NCI-H510A (cell line): ENCODE results near the gene SPATA9.

Source experiments
- DNase-seq: peaks from one replicate; lab custom pipeline; 2025; lab: John Stamatoyannopoulos, UW

Gene SPATA9

DNA sequence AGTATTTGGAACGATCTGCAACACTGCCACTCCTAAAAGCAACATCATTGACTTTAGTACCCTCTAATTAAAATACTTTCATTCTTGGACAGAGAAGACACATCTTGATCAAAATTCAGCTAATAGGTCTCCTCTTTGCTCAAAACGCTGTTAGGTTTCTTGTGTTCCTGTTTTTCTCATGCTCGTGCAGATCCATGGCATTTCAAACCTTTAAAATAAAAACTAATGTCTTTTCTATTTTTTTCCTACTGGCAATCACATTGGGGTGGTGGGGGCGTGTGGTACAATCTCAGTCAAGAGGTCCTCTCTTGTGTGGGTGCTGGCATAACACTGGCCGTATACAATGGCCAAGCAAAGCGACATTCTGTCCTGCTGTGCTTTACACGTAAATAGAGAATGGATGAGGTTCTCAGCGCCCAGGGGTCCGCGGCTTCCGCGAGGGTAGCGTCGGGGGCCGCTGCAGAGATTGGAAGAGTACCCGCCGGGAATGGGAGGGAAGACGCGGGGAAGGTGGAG is 63.2 kb downstream of the SPATA9 start:
- no peak for DNase-seq

DNA sequence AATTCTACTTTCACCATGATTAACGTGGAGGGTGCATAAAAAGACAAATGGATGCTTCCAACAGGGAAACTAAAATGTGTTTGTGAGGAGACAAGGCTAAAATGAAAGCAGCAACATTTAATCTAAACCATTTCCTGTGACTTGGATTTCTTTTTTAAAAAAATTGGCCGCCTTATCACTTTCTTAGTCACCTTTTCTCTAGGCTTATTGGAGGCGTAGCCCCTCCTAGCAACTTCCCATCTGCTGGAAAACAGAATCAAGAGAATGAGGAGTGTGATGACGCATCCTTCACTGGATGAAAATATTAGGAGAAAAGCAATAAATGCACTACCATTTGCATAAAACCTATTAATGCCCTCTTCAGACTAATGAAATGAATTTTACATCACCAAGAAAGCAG is 63.7 kb downstream of the SPATA9 start:
- DNase-seq = no peak

DNA sequence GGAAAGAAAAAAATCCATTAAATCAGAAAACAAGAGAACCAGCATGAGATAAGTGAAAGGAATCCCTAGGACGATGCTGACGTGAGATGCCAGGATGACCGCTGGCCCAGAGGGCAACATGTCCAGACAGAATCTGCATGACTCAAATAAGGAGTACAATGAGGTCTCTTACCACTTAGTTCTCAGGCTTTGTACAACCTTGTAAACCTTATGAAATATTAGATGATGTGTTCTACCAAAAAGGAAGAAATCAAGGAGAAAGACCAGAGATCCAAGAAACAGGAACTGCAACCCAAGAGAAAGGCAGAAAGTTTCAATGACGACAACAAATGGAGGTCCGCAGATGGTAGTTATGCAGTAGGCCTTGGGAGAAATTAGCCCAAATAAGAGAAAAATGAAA is 65.7 kb downstream of the SPATA9 start:
- DNase-seq = no peak

DNA sequence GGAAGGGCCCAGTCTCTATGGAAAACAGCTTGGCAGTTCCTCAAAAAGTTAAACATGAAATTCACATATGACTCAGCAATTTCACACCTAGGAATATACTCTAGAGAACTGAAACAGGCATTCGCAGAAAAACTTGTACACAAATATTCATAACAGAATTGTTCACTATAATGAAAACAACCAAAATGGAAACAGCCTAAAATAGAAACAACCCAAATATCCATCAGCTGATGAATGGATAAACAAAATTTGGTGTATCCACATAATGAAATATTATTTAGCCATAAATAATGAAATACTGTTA is 67.7 kb downstream of the SPATA9 start:
- DNase-seq = no peak

DNA sequence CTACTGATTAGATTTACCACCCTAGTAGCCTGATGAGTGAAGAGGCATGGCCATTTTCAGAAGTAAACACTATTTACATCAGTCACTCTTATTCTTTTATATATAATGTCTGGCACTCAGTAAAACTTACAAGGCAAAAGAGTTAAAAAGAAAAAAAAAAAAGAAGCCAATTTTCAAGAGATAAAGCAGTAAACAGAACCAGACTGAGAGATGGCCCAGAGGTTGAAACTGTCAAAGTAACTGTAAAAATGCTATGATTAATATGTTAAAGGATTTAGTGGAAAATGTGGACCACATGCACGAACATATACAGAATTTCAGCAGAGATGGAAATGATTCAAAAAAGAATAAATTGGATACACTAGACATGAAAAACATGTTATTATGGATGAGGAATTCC is 69.3 kb downstream of the SPATA9 start:
- DNase-seq = no peak

DNA sequence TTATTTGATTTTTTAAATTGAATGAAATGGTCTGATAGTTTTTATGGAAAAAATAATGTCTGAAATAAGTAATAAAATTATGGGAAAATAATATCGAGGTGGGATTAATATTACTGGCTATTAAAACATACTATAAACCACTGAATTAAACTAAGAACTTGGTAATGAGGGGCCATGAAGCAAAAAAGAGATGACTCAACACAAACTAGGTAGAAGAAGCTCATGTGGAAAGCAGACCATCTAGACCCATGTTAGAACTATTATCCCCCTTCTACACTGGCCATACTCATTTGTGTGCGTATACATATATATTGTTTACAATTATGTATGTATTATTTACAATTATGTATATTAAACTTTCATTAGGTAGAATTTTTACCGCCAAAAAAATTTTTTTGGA is 71.4 kb downstream of the SPATA9 start:
- no peak for DNase-seq

DNA sequence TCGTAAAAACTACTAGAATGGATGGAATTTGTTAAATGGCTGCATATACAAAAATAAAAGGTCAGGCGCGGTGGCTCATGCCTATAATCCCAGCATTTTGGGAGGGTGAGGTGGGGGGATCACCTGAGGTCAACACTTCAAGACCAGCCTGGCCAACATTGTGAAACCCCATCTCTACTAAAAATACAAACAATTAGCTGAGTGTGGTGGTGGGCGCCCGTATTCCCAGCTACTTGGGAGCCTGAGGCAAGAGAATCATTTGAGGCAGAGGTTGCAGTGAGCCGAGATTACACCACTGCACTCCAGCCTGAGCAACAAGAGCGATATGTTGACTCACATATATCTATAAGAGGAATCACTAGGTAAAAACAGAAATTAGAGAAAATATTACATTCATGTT is 72.2 kb downstream of the SPATA9 start:
- no peak for DNase-seq

DNA sequence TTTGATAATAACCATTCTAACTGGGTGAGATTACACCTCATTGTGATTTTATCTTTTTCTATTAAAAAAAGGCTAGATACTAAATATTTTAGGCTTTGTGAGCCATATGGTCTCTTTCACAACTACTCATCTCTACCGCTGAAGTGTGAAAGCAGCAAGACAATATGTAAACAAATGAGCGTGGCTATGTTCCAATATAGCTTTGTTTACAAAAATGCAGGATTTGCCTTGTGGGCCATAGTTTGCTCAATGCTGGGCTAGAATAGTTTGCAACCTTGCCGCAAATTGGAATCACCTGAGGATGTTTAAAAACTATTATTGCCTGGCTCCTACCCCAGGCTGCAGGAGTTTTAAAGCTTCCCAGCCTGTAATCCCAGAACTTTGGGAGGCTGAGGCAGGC is 73.1 kb downstream of the SPATA9 start:
- DNase-seq = no peak
